ENCODE data around the gene BTG3. TPM values are rescaled to one million over a fixed set of nuclear protein-coding genes. Genes with fewer than 3 reads are reported as not detected.
A peak's percentile ranks its signal among the peaks of the same experiment; 100 is the strongest.

BTG3 gene
- polyA plus RNA-seq (ENCODE audit: insufficient read length in 4 of 4): 10 to 100 TPM; 37.0 to 49.4 (median 39.7) TPM

DNA sequence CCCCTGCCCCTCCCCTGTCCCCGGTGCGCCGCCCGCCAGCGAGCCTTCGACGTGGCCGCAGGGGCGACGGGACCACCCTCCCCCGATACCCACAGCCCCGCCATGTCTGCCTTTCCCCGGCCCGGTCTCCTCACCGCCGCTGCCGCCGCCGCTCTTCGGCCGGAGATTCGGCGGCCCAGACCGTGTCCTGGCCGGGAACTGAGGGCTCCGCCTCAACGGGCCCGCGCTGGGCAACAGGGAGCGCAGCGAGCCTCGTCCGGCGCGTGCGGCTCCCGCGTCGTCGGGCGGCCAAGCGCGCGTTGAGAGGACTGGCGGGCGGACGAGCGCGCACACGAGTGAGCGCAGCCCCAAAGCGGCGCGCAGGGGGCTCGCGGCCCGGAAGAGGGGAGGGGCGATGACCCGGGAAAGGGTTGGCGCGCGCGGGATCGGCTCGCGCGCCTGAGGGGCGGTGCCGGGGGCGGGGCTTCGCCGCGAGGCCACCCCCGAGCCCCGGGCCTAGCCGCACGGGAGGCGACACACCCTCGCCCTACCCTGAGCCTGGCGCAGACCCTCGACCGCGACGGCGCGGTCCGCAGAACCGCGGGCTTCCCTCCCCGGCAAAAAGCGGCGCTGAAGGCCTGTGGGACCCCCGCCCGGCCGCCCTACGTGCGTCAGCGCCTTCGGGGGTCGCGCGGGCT lies at the start of gene BTG3:
BTG3 (minus strand) TSS at position 337 of the 677 bp plus-strand sequence. CDS start 3,757 bp downstream, outside the sequence.
- peak in 3 of 4 donors; percentile 59 to 74 (median 61) for DNase-seq (ENCODE audit: low read depth in 4 of 4, low spot score in 3 of 4)

- no peak for DNase-seq (ENCODE audit: low read depth in 4 of 4, low spot score in 3 of 4)
Observed at GRCh38 chr21:17660862-17661261, 48.2 kb upstream of the BTG3 start.

- DNase-seq (ENCODE audit: low read depth in 4 of 4, low spot score in 3 of 4): no peak
Observed at GRCh38 chr21:17660452-17660851, 47.8 kb upstream of the BTG3 start.

GRCh38 chr21:17658931-17659330 lies 46.2 kb upstream of the BTG3 start:
- no peak for DNase-seq (ENCODE audit: low read depth in 4 of 4, low spot score in 3 of 4)

- no peak for DNase-seq (ENCODE audit: low read depth in 4 of 4, low spot score in 3 of 4)
Observed at GRCh38 chr21:17651526-17651925, 38.8 kb upstream of the BTG3 start.

DNA sequence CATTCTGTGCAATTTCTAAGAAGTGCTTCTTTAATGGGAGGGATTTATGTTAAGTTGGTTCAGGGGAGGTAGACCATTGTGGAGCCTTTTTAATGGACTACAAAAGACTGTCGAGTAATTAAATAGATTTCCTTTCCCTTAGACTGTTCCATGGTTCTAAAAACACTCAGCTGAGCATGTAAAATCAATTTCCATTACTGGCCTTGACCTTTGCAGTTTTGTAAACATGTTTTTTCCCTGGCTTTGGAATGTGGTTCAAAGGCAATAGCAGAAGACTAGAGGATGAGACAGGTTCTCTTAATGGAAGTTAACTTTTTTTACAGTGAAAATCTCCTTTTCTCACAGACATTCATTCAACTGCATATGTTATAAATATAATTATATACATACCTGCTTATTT lies 37.6 kb upstream of the BTG3 start:
- no peak for DNase-seq (ENCODE audit: low read depth in 4 of 4, low spot score in 3 of 4)

DNA sequence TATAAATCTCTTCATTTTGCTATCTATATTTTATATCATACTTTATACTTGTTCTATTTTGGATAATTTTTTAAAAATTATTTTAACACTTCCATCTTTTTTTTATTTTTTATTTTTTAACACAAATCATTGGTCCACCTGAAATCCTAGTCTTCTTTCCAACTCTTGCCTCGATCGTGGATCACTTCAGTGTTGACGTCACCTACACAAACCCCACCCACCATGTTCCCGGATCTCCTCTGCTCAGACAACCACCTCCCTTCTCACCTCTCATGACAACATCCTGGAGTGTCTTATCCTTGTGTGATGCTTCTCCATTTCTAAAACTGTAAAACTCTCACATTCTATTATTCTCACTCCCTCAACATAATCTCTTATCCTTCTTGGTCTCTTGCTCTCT lies 34.1 kb upstream of the BTG3 start:
- DNase-seq (ENCODE audit: low read depth in 4 of 4, low spot score in 3 of 4): no peak

GRCh38 chr21:17644186-17644585 lies 31.5 kb upstream of the BTG3 start:
- DNase-seq (ENCODE audit: low read depth in 4 of 4, low spot score in 3 of 4): no peak

- no peak for DNase-seq (ENCODE audit: low read depth in 4 of 4, low spot score in 3 of 4)
Observed at GRCh38 chr21:17640821-17641220, 28.1 kb upstream of the BTG3 start.

DNA sequence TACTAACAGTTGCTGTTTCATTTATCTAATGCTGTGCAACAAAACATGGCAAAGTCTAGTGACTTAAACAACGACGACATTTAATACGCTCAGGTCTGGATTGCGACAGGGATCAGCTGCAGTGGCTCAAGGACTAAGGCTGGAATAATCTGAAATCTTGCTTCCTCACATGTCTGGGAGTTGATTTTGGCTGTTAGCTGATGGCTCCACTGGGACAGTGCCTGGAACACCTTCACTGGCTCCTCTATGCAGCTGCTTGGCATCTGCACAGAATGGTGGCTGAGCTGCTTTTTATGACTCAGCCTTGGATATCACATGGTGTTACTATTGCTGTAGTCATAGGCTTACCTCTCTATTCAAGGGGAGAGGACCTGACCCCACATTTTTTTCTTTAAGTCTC lies 24.0 kb upstream of the BTG3 start:
- DNase-seq (ENCODE audit: low read depth in 4 of 4, low spot score in 3 of 4): no peak

GRCh38 chr21:17631195-17631594 lies 18.5 kb upstream of the BTG3 start:
- DNase-seq (ENCODE audit: low read depth in 4 of 4, low spot score in 3 of 4): peak in 1 of 4 donors; percentile 5

DNA sequence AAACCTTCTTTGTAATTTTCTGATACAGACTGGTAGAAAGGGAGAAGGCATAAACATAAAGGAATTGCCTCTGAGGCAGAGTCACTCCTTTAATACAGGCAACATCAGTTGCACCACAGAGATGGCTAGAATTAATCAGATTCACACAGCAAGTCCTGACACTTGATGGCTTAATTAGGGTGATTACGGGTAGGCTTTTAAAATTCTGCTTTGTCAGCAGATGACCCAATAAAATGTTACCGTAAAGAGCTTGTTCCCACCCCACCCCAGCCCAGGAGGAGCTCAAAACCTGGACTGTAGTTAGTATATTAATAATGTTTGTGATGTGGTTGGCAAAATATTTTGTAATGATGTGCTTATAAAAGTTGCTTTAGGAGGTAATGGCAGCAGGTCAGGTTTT lies 9.3 kb upstream of the BTG3 start:
- DNase-seq (ENCODE audit: low read depth in 4 of 4, low spot score in 3 of 4): no peak

GRCh38 chr21:17616831-17617230 lies 4.1 kb upstream of the BTG3 start:
- no peak for DNase-seq (ENCODE audit: low read depth in 4 of 4, low spot score in 3 of 4)

- DNase-seq (ENCODE audit: low read depth in 4 of 4, low spot score in 3 of 4): peak in 2 of 4 donors; percentile 27
Observed at GRCh38 chr21:17613242-17613676, 558 bp upstream of the BTG3 start.

GRCh38 chr21:17612023-17612564 lies 607 bp downstream of the BTG3 start:
- peak in 3 of 4 donors; percentile 8 to 20 (median 19) for DNase-seq (ENCODE audit: low read depth in 4 of 4, low spot score in 3 of 4)

DNA sequence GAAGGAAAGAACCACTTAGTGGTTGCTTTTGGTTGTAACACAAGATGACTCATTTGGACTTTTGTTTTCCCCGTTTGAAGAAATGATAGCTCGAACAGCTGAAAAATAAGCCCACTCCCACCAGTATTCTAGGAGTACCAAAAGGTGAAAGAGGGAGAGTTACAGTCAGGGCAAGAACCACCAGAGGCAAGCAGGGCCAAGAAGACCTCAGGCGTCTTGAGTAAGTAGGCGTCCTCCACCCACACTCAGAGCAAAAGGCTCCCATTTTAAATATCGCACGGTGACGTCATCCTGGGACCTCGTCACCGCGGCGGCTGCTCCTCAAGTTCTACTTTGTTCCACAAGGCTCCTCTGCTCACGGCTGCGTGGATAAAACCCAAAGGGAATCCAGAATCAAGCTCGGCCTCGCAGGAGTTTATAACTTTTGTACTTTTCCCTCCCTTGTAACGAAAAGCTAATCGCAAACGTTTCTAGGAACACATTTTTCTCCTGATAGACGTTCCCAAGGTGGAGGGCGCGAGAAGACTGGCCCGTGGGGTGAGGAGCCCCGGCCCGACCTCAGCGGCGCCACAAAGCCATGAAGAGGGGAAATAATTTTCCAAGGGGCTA lies 1.2 kb downstream of the BTG3 start:
- peak; percentile 70 to 86 (median 80) for DNase-seq (ENCODE audit: low read depth in 4 of 4, low spot score in 3 of 4)

DNA sequence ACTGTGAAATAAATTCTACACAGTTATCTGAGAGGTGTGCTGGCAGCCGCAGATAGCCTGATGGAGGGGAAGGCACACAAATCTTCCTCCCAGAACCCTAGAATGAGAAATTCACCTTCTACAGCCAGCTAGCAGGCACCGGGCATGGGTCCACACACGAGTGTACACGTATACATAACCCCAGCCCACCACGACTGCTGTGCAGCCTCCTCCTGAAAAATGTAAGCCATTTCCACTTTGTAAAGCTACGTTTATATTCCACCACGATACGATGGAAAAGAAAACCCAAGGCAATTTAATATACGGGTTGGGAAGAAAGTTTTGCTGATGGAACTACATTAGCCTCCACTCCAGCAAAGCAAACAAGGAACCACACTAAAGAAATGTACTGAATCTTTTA lies 1.8 kb downstream of the BTG3 start:
- DNase-seq (ENCODE audit: low read depth in 4 of 4, low spot score in 3 of 4): no peak

GRCh38 chr21:17609681-17610080 lies 3.0 kb downstream of the BTG3 start:
- no peak for DNase-seq (ENCODE audit: low read depth in 4 of 4, low spot score in 3 of 4)

- no peak for DNase-seq (ENCODE audit: low read depth in 4 of 4, low spot score in 3 of 4)
Observed at GRCh38 chr21:17607684-17608083, 5.0 kb downstream of the BTG3 start.

GRCh38 chr21:17602874-17603273 lies 9.8 kb downstream of the BTG3 start:
- no peak for DNase-seq (ENCODE audit: low read depth in 4 of 4, low spot score in 3 of 4)

- DNase-seq (ENCODE audit: low read depth in 4 of 4, low spot score in 3 of 4): no peak
Observed at GRCh38 chr21:17598437-17598836, 14.3 kb downstream of the BTG3 start.

DNA sequence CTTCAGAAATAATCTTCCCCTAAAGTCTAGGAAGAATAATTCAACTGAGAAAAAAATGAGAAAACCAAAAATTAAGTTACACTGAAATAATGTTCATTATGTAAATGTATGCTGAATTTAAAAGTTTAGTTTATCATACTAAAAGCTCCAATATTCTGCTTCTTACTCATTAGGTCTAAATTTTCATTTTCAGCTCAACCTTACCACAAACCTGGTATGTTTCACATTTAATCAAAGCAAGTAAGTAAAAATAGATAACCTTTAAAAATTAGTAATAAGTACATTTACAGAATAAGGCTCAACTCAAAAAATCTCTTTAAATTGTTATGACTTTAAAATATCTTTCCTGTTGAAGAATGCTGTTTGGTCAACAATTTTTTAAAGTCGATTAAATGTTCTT lies 15.0 kb downstream of the BTG3 start:
- no peak for DNase-seq (ENCODE audit: low read depth in 4 of 4, low spot score in 3 of 4)
